ENCODE results near the gene EEF2KMT.
"Not testable (repeated sequence)": the region's sequence is repeated elsewhere in the genome, so short reads cannot be mapped to it uniquely, and the experiment has no call there.

EEF2KMT gene

GRCh38 chr16:5070431-5071186, 27.0 kb downstream of the EEF2KMT start:
- no peak for DNase-seq (ENCODE audit: low read depth in 2 of 2)

GRCh38 chr16:5069854-5070253, 27.7 kb downstream of the EEF2KMT start:
- no peak for DNase-seq (ENCODE audit: low read depth in 2 of 2)

- no peak for DNase-seq (ENCODE audit: low read depth in 2 of 2)
These were observed 28.5 kb downstream of the EEF2KMT start for GRCh38 chr16:5069048-5069447.

GRCh38 chr16:5066511-5066910, 31.1 kb downstream of the EEF2KMT start:
- DNase-seq (ENCODE audit: low read depth in 2 of 2), result no peak

GRCh38 chr16:5065813-5066212, 31.8 kb downstream of the EEF2KMT start, which contains the start of gene C16orf89:
C16orf89 (minus strand) TSS chr16:5065956; CDS start chr16:5065908, 48 bp downstream.
- DNase-seq (ENCODE audit: low read depth in 2 of 2), result no peak

- DNase-seq (ENCODE audit: low read depth in 2 of 2), result no peak
These were observed 32.3 kb downstream of the EEF2KMT start for GRCh38 chr16:5065326-5065725.

GRCh38 chr16:5064915-5065314, 32.7 kb downstream of the EEF2KMT start:
- DNase-seq (ENCODE audit: low read depth in 2 of 2), result no peak

- DNase-seq (ENCODE audit: low read depth in 2 of 2), result no peak
These were observed 34.5 kb downstream of the EEF2KMT start for GRCh38 chr16:5062790-5063765.

- no peak for DNase-seq (ENCODE audit: low read depth in 2 of 2)
These were observed 35.5 kb downstream of the EEF2KMT start for GRCh38 chr16:5062051-5062450.

GRCh38 chr16:5060073-5060641, 37.4 kb downstream of the EEF2KMT start:
- no peak for DNase-seq (ENCODE audit: low read depth in 2 of 2)

GRCh38 chr16:5059386-5060072, 38.1 kb downstream of the EEF2KMT start:
- DNase-seq (ENCODE audit: low read depth in 2 of 2), result no peak

- DNase-seq (ENCODE audit: low read depth in 2 of 2), result no peak
These were observed 39.1 kb downstream of the EEF2KMT start for GRCh38 chr16:5058476-5058875.

- peak; percentile 33 to 49 for DNase-seq (ENCODE audit: low read depth in 2 of 2)
These were observed 41.2 kb downstream of the EEF2KMT start for GRCh38 chr16:5056352-5056751.

GRCh38 chr16:5054876-5055865, 42.4 kb downstream of the EEF2KMT start:
- DNase-seq (ENCODE audit: low read depth in 2 of 2), result no peak

- no peak for DNase-seq (ENCODE audit: low read depth in 2 of 2)
These were observed 50.7 kb downstream of the EEF2KMT start for GRCh38 chr16:5046914-5047313.

- DNase-seq (ENCODE audit: low read depth in 2 of 2), result no peak
These were observed 52.0 kb downstream of the EEF2KMT start for GRCh38 chr16:5045499-5046115.

GRCh38 chr16:5044581-5044980, 53.0 kb downstream of the EEF2KMT start:
- not testable (repeated sequence) for DNase-seq (ENCODE audit: low read depth in 2 of 2)

- DNase-seq (ENCODE audit: low read depth in 2 of 2), result no peak
These were observed 53.5 kb downstream of the EEF2KMT start for GRCh38 chr16:5044011-5044540.

- no peak for DNase-seq (ENCODE audit: low read depth in 2 of 2)
These were observed 54.9 kb downstream of the EEF2KMT start for GRCh38 chr16:5042574-5043171.

Data from stimulated activated CD8-positive, alpha-beta memory T cell treated with anti-CD3 and anti-CD28 coated beads, Interleukin-15, amount 100 ng/mL, for 48 hours (primary cell).